ENCODE results near the gene KCNJ12. TPM values are rescaled to one million over a fixed set of nuclear protein-coding genes. Genes with fewer than 3 reads are reported as not detected.
"Not testable (repeated sequence)": the region's sequence is repeated elsewhere in the genome, so short reads cannot be mapped to it uniquely, and the experiment has no call there.

KCNJ12 gene
- polyA plus RNA-seq, 3 donors: not detected

DNA sequence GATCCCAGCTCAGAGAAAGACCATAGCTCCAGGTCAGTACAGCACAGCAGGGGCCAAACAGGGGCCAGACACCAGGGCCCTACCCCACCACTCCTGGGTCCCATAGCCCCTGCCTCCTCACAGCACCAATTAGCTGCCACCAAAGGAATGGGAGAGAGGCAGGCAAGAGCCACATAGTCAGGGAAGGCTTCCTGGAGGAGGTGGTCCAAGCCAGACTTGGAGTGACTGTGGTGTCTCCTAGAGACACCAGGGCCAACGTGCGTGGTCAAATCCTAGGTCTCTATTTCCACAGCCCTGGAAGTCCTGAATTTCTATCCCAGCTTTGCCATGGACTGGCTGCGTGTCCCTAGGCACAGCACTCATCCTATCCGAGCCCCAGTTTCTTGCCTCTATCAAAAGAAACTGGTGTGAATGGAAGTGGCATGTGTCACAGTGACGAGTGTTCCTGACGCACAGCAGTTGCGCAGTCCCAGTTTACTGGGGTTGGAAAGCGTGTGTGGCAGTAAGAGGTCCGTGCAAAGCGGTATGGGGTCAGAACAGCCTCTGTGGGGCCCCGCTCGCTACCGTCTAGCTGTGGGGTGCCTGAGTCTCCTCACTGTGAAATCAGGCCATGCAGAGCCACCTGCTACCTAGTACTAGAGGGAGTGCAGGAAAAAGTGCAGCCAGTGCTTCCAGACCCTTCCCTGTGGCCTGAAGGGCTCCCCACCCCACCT, 23.5 kb downstream of the KCNJ12 start:
- H3K4me3 ChIP-seq (replicated peaks in 1 of 3; ENCODE audit: low read depth in 2 of 3, low read length in 3 of 3): no peak overlapping the region
- no peaks in the 10 kb centered on the region for H3K27me3 ChIP-seq (ENCODE audit: control insufficient read depth in 2 of 2, insufficient read depth in 2 of 2, low read length in 2 of 2)
- H3K4me1 ChIP-seq (ENCODE audit: control insufficient read depth in 1 of 2, insufficient read depth in 2 of 2, low read length in 2 of 2): no peaks in the 10 kb centered on the region
- Mint-ChIP-seq H3K4me1 (no peaks in the 10 kb centered on the region), H3K36me3 (no peaks in the 10 kb centered on the region), H3K27ac (no peak overlapping the region), H3K9me3 (peaks cover 2 to 18% (median 4%) of the 10 kb centered on the region in 7 donors), H3K4me3 (no peak overlapping the region), H3K27me3 (ENCODE audit: low read depth in 3 of 3) (peaks cover 0 to 4% (median 0%) of the 10 kb centered on the region in 3 donors)
- no peaks in the 10 kb centered on the region for H4K20me1 ChIP-seq (ENCODE audit: insufficient read depth, low read length)
- TF ChIP-seq, protein P1, sequence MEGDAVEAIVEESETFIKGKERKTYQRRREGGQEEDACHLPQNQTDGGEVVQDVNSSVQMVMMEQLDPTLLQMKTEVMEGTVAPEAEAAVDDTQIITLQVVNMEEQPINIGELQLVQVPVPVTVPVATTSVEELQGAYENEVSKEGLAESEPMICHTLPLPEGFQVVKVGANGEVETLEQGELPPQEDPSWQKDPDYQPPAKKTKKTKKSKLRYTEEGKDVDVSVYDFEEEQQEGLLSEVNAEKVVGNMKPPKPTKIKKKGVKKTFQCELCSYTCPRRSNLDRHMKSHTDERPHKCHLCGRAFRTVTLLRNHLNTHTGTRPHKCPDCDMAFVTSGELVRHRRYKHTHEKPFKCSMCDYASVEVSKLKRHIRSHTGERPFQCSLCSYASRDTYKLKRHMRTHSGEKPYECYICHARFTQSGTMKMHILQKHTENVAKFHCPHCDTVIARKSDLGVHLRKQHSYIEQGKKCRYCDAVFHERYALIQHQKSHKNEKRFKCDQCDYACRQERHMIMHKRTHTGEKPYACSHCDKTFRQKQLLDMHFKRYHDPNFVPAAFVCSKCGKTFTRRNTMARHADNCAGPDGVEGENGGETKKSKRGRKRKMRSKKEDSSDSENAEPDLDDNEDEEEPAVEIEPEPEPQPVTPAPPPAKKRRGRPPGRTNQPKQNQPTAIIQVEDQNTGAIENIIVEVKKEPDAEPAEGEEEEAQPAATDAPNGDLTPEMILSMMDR (IDR thresholded peaks at IDR 0.05): no peak
- DNase-seq: no peak
- no peak overlapping the region for H3K27ac ChIP-seq (ENCODE audit: low read depth in 1 of 2, low read length in 2 of 2)
- peaks cover 5 to 8% of the 10 kb centered on the region in 2 donors for H3K9me3 ChIP-seq (replicated peaks in 1 of 2; ENCODE audit: control insufficient read depth in 1 of 2, insufficient read depth in 1 of 2, low read length in 2 of 2)
- H2AFZ ChIP-seq (ENCODE audit: insufficient read depth, low read depth, low read length, poor library complexity, severe bottlenecking): no peak overlapping the region
- 90% methylated on average over 13 of the region's 13 CpGs for WGBS (ENCODE audit: insufficient coverage)
- no peak overlapping the region for H3K4me2 ChIP-seq (replicated peaks; ENCODE audit: extremely low read depth, low read length, poor library complexity, severe bottlenecking)
- H3K9ac ChIP-seq (ENCODE audit: insufficient read depth, low read length, poor library complexity, severe bottlenecking): no peak overlapping the region
- H3K36me3 ChIP-seq (replicated peaks in 1 of 2; ENCODE audit: control insufficient read depth in 1 of 2, insufficient read depth in 2 of 2, low read length in 2 of 2): no peaks in the 10 kb centered on the region
- H3K79me2 ChIP-seq (ENCODE audit: insufficient read depth, low read length): no peaks in the 10 kb centered on the region
- intact Hi-C loops (cut with micrococcal nuclease): no loop called here

DNA sequence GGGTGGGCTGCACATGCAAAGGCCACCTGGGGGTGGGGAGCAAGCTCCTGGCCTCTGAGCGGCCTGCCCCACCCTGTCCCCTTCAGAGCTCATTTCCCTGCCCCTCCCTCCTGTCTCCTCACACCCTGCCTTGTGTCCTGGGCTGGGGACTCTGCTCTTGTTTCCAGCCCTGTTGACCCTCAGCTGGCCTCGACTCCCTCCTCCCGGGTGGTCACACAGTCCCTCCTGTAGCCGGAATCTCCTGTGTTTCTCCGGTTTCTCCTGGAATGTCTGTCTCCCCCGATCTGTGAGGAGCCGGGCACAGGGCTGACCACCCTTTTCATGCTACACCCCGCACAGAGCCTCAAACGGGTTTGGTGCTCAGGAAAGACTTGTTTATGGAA, 24.0 kb downstream of the KCNJ12 start:
- H3K4me3 ChIP-seq (replicated peaks in 1 of 3; ENCODE audit: low read depth in 2 of 3, low read length in 3 of 3); H3K4me3 Mint-ChIP-seq; H3K79me2 ChIP-seq (ENCODE audit: insufficient read depth, low read length); H2AFZ ChIP-seq (ENCODE audit: insufficient read depth, low read depth, low read length, poor library complexity, severe bottlenecking); H3K9ac ChIP-seq (ENCODE audit: insufficient read depth, low read length, poor library complexity, severe bottlenecking); DNase-seq; H3K36me3 ChIP-seq (replicated peaks in 1 of 2; ENCODE audit: control insufficient read depth in 1 of 2, insufficient read depth in 2 of 2, low read length in 2 of 2); H3K9me3 ChIP-seq (replicated peaks in 1 of 2; ENCODE audit: control insufficient read depth in 1 of 2, insufficient read depth in 1 of 2, low read length in 2 of 2); H4K20me1 ChIP-seq (ENCODE audit: insufficient read depth, low read length); H3K27ac ChIP-seq (ENCODE audit: low read depth in 1 of 2, low read length in 2 of 2); H3K27me3 ChIP-seq (ENCODE audit: control insufficient read depth in 2 of 2, insufficient read depth in 2 of 2, low read length in 2 of 2); H3K4me1 Mint-ChIP-seq; H3K4me2 ChIP-seq (replicated peaks; ENCODE audit: extremely low read depth, low read length, poor library complexity, severe bottlenecking); H3K36me3 Mint-ChIP-seq; H3K27me3 Mint-ChIP-seq (ENCODE audit: low read depth in 3 of 3); intact Hi-C loops (cut with micrococcal nuclease); H3K4me1 ChIP-seq (ENCODE audit: control insufficient read depth in 1 of 2, insufficient read depth in 2 of 2, low read length in 2 of 2); H3K27ac Mint-ChIP-seq: not testable (repeated sequence)
- peaks cover 2 to 18% (median 4%) of the 10 kb centered on the region in 7 donors for H3K9me3 Mint-ChIP-seq
- WGBS (ENCODE audit: insufficient coverage): 96% methylated on average over 5 of the region's 9 CpGs

All from CD14-positive monocyte (primary cell).